PFSK-1 (cell line): ENCODE data around the gene NID1.

Experiments
- FOXP2 ChIP-seq: optimal IDR thresholded peaks from 2 replicates; pipeline ENCODE3; 2011; ENCODE audit warnings: borderline replicate concordance, control low read depth, inconsistent platforms; ENCODE audit not compliant: insufficient read depth; ENCODE audit errors: extremely low read length, extremely low read depth
- POLR2AphosphoS5 ChIP-seq: IDR thresholded peaks from 2 replicates; pipeline ENCODE4 v1.6.1; 2012; ENCODE audit warnings: low read depth, mild to moderate bottlenecking, control low read depth, low read length, moderate library complexity
- REST ChIP-seq, 2 experiments: IDR thresholded peaks; 2 replicates each; pipeline versions ENCODE4 v1.6.1 to v1.8.0; 2011 to 2012; ENCODE audit warnings: low read depth in 2 of 2, low read length in 2 of 2, control low read depth in 1 of 2, inconsistent platforms in 1 of 2, mild to moderate bottlenecking in 1 of 2, moderate library complexity in 1 of 2; ENCODE audit not compliant: insufficient read depth in 1 of 2
- SIN3A ChIP-seq: IDR thresholded peaks from 2 replicates; pipeline ENCODE4 v1.6.1; 2012; ENCODE audit warnings: mild to moderate bottlenecking, low read length, moderate library complexity, borderline replicate concordance; ENCODE audit not compliant: insufficient read depth
- TAF1 ChIP-seq: IDR thresholded peaks from 2 replicates; pipeline ENCODE4 v1.6.1; 2012; ENCODE audit warnings: low read length, control low read depth, borderline replicate concordance; ENCODE audit not compliant: insufficient read depth

The NID1 gene

GRCh38 chr1:236083650-236084385 is 18.9 kb upstream of the NID1 start:
- TF ChIP-seq SIN3A (no peak), TAF1 (no peak), FOXP2 (no peak), REST (IDR thresholded peaks at IDR 0.05; ENCODE audit: insufficient read depth in 1 of 2, low read depth in 2 of 2, low read length in 2 of 2) (no peak), POLR2AphosphoS5 (no peak)

GRCh38 chr1:236082526-236082925 is 17.6 kb upstream of the NID1 start:
- no peak for TF ChIP-seq REST (IDR thresholded peaks at IDR 0.05; ENCODE audit: insufficient read depth in 1 of 2, low read depth in 2 of 2, low read length in 2 of 2)
- TF ChIP-seq FOXP2, result no peak
- no peak for TF ChIP-seq SIN3A
- TF ChIP-seq POLR2AphosphoS5, result no peak
- TF ChIP-seq TAF1, result no peak

- TF ChIP-seq TAF1 (no peak), FOXP2 (no peak), REST (IDR thresholded peaks at IDR 0.05; ENCODE audit: insufficient read depth in 1 of 2, low read depth in 2 of 2, low read length in 2 of 2) (no peak), SIN3A (no peak), POLR2AphosphoS5 (no peak)
These were observed 16.8 kb upstream of the NID1 start for GRCh38 chr1:236081546-236082227.

- TF ChIP-seq REST (IDR thresholded peaks at IDR 0.05; ENCODE audit: insufficient read depth in 1 of 2, low read depth in 2 of 2, low read length in 2 of 2), result no peak
- TF ChIP-seq SIN3A, result no peak
- no peak for TF ChIP-seq FOXP2
These were observed 14.8 kb upstream of the NID1 start for GRCh38 chr1:236079703-236080102.
